ENCODE results near the gene ETV4.

The ETV4 gene

DNA sequence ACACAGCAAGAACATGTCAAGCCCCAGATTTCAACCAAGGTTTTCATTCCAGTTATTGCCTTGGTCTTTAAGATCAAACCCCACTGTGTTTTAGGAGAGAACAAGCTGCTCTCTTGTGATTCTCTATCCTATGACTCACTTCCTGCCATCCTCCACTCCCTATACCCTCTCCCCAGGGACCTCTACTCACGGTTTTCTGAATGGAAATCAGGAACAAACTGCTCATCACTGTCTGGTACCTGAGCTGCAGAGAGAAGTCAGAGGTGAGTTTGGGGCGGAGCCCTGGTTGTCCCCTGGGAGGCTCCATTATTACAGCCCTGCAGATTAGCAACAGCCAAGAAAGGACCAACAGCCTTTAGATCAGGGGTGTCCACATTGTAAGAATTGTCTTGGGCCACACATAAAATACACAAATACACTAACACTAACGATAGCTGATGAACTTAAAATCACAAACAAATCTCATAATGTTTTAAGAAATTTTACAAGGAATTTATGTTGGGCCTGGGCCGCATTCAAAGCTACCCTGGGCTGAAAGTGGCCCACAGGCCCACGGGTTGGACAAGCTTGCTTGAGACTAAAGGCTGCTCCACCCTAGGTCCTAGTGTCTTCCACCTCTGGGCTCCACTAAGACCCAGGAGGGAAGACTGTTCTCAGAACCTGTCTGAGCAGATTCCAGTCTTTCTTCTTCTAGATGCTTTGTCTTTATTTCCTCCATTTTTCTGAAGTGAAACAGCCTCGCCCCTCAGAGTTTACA, 9.7 kb downstream of the ETV4 start:
- TF ChIP-seq, protein P1, sequence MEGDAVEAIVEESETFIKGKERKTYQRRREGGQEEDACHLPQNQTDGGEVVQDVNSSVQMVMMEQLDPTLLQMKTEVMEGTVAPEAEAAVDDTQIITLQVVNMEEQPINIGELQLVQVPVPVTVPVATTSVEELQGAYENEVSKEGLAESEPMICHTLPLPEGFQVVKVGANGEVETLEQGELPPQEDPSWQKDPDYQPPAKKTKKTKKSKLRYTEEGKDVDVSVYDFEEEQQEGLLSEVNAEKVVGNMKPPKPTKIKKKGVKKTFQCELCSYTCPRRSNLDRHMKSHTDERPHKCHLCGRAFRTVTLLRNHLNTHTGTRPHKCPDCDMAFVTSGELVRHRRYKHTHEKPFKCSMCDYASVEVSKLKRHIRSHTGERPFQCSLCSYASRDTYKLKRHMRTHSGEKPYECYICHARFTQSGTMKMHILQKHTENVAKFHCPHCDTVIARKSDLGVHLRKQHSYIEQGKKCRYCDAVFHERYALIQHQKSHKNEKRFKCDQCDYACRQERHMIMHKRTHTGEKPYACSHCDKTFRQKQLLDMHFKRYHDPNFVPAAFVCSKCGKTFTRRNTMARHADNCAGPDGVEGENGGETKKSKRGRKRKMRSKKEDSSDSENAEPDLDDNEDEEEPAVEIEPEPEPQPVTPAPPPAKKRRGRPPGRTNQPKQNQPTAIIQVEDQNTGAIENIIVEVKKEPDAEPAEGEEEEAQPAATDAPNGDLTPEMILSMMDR (IDR thresholded peaks at IDR 0.05) = no peak

DNA sequence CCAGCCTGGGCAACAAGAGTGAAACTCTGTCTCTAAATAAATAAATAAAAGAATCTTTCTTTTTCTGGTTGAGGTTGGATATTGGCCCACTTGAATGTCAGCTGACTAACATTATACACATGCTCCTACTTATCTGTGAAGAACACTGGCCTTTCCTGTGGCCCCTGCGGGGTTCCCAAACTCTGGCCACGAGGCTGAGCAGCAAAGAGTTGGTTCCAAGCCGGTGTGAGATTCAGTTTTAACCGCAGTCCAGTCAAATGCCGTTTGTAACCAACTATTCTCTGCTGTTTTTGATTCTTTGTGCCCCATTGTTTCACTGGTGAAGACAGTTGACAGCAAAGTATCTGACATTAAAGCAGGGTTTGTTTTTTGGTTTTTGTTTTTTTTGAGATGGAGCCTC, 11.2 kb downstream of the ETV4 start:
- TF ChIP-seq, protein P1 (IDR thresholded peaks at IDR 0.05) = no peak

DNA sequence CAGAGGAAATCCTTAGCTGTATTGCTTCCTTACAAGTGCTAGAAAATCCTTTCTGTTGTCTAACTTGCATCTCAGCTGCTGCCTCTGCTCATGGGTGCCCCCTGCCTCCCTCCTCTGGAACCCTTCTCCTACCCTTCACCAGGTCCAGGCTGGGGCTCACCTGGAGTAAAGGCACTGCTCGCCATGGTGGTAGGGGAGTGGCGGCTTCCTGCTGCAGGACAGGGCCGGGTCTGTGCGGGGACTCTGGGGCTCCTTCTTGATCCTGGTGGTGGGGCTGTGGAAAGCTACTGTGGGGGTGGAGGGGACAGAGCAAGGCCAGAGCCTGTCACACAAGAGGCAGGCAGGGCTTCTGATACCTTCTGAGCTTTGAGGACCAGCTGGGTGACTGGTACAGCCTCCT, 12.4 kb downstream of the ETV4 start:
- TF ChIP-seq, protein P1 (IDR thresholded peaks at IDR 0.05) = no peak

DNA sequence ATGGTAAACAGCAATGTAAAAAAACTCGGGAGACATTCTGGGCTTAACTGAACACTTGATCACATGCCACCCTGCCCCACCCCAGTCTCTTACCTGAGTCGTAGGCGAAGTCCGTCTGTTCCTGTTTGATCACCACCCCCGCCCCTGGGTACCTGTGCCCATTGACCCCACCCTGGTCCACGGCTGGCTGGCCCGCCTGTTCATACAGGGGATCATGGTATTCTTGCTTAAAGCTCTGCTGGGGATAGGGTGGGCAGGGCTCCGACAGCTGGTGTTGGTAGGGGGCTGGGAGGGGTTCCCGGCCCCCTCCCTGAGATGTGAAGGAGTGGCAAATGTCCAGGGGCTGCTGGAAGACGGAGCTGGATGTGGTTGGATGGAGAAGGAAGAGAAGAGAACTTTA, 13.6 kb downstream of the ETV4 start:
- TF ChIP-seq, protein P1 (IDR thresholded peaks at IDR 0.05) = no peak

DNA sequence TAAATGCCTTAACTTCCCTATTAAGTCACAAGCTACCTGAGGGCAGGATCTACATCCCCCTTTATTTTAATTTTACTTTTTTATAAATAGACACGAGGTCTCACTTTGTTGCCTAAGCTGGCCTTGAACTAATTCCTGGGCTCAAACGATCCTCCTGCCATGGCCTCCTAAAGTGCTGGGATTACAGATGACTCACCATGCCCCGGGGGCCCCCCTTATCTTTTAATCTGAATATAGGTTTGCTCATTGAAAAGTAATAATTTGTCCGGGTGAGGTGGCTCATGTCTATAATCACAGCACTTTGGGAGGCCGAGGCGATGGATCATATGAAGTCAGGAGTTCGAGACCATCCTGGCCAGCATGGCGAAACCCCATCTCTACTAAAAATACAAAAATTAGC, 14.2 kb downstream of the ETV4 start:
- TF ChIP-seq, protein P1 (IDR thresholded peaks at IDR 0.05) = no peak

DNA sequence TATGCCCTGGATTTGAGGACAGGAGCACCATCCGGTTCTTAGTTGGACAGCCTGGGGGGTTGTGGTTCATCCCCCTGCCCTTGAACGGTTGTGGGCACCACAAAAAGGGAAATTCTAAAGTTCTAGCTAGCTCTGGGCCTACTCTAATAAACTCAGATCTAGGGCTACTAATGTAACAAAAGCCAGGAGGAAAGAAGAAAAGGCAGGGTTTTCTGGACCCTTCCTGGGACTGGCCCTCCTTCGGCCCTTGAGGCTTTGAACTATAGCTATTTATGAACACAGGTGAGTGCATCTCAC, 15.1 kb downstream of the ETV4 start:
- TF ChIP-seq, protein P1 (IDR thresholded peaks at IDR 0.05) = no peak

DNA sequence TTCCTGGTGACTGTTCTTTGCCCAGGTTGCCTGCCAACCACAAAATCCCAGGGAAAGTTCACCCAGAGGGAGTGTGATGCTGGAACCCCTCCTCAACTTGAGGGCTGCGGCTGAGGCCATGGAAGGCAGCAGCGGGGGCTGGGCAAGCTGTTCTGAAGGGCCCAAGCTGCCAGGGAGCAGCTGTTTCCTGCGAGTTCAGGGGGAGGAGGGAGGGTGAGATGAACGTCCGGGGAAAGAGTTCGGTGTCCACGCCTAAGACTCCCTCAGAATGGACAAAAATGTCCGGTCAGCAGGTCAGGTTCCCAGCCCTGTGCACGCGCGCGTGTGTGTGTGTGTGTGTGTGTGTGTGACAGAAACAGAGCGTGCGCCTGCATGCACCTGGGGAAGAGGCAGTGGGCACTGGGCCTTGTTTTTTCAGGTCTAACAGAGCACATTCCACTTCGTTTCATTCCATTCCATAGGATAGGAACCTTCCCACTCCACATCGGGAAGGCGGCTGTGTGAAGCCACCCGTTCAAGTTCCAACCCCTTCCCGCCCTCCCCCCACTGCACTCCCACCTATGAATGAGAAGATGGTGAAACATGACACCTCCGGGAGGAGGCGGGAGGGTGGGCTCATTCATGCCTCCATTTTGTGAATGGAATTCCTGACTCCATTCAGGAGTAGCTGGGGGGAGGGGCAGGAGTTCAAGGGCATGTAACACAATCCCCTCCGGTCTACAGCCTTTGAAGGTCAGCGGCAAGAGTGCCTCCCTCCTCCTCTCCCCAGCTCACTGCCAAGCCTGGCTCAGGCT, 15.7 kb downstream of the ETV4 start:
- TF ChIP-seq, protein P1 (IDR thresholded peaks at IDR 0.05) = no peak
